ENCODE data around the gene ZFP69.

ZFP69 gene

DNA sequence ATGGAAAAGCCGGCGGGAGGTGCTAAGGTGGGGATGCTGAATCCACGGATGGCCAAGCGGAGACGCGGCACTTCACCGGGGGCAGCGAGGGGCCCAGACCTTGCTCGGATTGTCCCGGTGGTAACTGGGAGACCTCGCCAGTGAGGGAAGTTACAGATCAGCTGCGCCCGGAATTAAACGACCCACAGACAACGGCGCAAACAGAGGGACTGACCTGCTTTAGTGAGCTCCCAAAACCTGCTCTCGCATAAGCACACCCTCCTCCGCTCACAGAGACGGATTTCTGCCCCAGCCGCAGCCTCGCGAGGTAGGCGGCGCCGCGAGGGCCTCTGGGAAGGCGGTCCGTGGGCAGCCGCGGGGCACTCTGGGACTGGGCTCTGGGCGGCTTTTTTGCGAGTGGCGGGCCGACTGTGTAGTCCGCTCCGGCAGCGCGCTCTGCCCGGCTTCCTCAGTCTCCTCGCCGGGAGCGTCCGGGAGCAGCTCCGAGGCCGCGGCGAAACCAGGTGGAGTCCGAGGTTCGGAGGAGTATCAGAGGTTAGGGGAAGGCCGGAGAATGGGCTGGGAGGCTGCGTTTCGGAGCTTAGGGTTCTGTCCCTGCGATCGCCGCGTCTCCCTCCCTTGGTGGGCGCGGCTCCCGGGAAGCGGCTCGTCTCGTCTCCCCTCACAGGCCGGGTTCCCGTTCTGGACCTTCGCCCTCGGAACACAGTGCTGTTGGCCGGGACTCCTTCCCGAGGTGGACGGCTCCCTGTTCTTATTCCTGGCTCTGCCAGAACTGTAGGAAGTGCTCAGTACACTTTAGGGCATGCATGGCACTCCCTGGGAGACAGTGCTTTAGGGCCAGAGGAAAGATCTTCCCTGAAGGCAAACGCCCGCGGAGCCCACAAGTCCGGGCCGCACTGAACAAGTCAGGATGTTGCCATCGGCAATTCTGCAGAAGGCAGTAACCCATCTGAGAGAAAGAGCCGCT is 31.6 kb downstream of the ZFP69 start, which contains the start of gene EXO5:
Gene EXO5, plus strand, starts transcription at position 393 of the 967 bp plus-strand sequence. CDS start 5,778 bp downstream, outside the sequence.
- peak; percentile 89 for DNase-seq

DNA sequence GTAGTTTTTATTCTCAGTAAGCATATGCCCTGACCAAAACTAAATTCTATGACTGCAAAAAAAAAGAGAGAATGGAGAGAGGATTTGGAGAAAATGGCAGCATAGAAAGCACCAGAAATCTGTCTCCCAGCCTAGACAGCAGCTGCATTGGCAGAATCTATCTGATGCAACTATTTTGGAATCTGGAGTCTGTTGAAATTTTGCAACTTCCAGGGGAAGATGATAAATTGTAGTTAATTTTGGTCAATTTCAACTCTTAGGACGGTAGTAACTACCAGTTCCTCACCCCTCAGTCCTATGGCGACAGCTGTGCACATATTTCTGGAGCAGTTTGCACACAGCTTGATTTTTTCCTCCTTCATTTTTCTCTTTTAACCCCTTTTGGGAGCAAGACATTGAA is 42.4 kb downstream of the ZFP69 start:
- no peak for DNase-seq

DNA sequence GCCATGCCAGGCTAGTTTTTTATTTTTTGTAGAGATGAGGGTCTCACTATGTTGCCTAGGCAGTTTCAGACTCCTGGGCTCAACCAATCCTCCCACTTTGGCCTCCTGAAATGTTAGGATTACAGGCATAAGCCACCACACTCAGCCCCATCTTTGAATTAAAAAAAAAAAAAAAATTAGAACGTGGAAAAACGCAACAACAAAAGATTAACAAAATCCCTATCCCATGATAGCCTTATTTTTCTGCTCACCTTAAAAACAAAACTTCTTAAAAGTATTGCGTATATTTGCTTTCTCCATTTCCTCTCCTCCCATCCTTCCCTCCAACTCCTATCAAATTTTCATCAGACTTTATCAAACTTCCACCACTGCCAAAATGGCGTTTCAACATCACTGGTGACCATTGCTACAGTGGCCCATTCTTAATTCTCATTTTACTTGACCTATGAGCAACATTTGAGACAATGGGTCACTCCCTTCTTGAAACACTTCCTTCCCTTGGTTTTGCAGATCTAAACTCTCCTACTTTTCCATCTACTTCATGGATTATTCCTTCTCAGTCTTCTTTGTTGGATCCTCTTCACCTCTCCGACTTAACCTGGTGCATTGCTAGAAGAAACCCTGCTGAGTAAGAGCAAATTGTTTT is 53.8 kb downstream of the ZFP69 start:
- DNase-seq, result no peak

DNA sequence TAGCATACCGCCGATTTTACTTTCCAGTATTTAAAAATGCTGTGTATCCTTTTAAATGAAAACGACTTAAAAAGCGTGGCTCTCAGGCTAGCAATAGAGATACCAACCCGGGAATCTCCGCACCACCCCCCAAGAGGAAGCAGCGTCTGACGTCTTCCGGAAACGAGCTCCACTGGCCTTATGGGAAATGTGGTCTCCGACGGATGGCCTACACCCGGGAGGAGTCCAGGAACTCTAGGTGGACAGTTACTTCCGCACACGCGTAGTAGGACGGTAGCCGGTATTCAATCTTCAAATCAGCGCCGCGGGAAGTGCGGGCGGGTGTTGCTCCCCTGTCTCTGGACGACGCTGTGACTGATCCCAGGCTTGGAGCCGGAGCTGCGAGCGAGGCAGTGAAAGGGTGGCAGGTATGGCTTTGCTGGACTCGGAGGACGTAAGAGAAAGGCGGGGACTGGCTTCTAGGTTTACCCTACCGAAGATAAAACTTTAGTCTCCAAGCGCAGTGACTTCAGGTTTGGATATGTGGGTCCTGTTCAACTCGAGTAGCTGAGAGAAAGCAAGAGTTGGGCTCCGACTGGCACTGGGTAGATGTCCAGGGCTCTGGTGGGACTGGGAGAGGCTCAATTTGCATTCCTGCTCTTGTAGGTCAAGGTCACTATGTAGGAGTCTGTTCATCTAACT is 54.4 kb downstream of the ZFP69 start, which contains the start of gene ZNF684:
Gene ZNF684, plus strand, starts transcription at position 257 of the 681 bp plus-strand sequence. CDS start 1,530 bp downstream, outside the sequence.
- DNase-seq, result peak; percentile 94

DNA sequence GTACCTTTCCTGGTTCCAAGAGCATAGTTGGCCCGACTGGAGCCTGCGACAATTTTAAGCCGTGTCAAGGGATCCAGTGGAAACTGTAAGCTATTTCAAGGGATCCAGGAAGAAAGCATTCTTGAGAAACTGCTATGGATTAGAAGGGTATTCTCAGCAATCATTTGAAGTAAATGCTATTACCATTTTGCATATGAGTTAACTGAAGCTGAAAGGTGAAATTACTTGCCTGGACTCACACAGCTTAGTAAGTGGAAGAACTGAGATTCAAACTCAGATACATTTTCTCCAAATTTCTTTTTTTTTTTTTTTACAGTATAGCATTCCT is 54.9 kb downstream of the ZFP69 start:
- DNase-seq, result no peak

DNA sequence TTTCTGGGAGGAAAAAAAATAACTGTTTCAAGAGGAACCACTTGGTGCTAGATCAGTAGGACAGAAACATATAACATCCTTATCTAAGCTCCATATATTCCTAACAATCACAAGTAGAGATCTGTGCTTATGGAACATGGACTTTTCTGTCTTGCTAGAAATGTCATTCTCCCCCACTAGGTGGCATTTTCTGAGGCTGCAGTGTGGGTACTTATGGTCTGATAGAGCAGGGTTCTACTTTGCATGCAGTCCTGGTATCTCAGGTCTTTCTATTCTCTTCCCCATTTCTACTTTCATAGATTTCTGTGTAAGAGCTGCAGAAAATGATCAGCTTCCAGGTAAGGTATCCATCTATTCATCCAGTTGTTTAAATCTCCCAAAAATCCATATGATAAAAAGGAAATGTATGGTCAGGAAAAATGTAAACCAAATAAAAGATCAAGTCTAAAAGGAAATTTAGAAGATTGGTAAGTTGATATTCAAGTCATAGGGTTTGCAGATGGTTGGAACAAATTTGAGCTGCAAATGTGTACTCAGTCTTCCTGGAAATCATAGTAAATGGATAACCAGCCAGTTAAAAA is 55.8 kb downstream of the ZFP69 start:
- peak; percentile 56 for DNase-seq

DNA sequence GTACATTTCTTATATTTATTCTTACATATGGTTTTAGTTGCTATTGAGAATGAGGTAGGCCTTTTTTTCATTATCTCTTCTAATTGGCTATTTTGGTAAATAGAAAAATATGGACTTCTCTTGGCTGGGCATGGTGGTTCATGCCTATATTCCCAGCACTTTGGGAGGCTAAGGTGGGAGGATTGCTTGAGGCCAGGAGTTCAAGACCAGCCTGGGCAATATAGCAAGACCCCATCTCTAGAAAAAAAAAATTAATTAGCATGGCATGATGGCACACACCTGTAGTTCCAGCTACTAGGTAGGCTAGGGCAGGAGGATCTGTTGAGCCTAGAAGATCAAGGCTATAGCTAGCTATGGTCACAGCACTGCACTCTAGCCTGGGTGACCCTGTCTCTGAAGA is 57.5 kb downstream of the ZFP69 start:
- DNase-seq, result no peak

DNA sequence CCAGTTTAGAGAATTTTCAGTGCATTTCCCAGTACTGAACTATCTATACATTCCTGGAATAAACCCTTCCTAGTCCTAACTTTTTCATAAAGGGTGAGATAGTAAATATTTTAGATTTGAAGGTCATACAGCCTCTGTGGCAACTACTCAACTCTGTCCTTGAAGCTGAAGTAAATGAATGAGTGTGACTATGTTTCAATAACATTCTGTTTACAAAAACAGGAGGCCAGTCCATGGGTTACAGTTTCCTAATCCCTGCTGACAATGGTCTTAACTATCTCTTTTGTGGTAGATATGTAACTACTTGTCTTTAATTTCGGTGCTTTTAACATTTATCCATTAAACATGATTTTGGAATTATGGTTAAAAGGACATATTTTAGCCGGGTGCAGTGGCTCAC is 58.6 kb downstream of the ZFP69 start:
- DNase-seq, result no peak

DNA sequence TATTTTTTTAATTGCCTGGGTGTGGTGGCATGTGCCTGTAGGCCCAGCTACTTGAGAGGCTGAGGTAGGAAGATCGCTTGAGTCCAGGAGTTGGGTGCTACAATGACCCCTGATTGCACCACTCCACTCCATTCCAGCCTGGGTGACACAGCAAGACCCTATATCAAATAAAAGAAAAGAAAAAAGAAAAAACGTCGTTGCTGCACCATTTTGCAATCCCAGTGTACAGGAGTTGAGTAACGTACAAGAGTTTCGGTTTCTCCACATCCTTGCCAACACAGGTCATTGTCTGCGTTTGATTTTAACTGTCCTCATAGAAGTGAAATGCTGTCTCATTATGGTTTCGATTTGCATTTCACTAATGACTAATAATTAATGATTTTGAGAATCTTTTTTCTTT is 62.2 kb downstream of the ZFP69 start:
- DNase-seq, result no peak

Measured in NCI-H345 (cell line).